ENCODE measurements around the gene EBF4.

EBF4 gene

GRCh38 chr20:2741881-2742280 lies 49.3 kb downstream of the EBF4 start:
- no peak for DNase-seq (ENCODE audit: low read depth in 1 of 2, low spot score in 1 of 2)

DNA sequence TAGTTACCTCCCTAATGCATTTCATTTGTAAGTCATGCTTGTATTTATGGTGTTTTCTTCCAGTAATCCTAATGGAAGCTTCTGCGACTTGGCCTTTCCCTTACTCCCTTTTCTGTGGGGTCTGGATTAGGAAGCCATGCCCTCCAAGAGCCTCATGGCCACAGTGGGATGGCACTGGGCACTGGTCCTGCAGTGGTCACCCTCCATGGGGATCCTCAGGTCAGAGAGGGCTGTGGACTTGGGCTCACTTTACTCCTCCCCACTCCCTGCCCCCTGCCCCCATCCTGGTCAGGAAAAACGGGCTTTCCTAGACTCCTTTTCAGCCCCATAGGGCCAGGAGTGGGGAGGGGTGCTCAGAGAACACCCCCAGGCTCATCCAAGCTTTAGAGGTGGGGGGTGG lies 49.9 kb downstream of the EBF4 start:
- no peak for DNase-seq (ENCODE audit: low read depth in 1 of 2, low spot score in 1 of 2)

GRCh38 chr20:2742934-2743559 lies 50.5 kb downstream of the EBF4 start:
- peak; percentile 53 for DNase-seq (ENCODE audit: low read depth in 1 of 2, low spot score in 1 of 2)

DNA sequence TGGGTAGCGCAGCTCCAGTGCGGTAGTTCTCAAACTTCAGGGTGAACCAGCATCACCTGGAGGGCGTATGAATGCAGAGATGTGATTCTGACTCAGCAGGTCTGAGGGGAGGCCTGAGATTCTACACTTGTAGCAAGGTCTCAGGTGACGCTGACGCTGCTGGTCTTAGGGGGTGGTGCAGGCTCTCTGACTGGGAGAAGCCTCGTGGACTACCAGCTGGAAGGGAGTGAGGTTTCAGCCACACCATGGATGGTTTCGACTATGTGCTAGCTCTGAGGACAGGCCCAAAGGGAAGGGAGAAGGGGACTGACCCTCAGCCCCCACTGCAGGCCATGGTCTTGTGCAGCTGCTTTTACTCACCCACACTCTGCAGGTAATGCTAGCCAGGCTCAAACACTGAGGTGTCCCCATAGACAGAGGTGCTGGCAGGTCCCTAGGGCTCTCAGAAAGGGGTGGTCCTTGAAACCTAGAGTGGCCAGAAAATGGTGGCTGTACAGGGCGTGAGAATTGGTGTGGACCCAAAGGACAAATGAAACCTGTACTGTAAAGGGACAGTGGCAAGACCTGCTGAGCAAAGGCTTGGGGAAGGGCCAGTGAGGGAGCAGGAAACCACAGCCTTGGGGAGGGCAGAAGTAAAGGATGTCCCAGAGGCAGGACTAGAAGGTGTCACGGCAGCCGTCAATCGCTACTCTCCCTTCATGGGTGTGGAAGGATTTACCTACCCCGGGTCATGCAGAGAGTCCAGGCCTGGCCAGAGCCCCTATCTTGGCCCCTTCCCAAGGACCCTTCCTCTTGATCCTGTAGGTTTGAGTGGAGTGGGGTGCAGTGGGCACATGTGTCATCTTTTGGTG lies 52.7 kb downstream of the EBF4 start:
- no peak for DNase-seq (ENCODE audit: low read depth in 1 of 2, low spot score in 1 of 2)

DNA sequence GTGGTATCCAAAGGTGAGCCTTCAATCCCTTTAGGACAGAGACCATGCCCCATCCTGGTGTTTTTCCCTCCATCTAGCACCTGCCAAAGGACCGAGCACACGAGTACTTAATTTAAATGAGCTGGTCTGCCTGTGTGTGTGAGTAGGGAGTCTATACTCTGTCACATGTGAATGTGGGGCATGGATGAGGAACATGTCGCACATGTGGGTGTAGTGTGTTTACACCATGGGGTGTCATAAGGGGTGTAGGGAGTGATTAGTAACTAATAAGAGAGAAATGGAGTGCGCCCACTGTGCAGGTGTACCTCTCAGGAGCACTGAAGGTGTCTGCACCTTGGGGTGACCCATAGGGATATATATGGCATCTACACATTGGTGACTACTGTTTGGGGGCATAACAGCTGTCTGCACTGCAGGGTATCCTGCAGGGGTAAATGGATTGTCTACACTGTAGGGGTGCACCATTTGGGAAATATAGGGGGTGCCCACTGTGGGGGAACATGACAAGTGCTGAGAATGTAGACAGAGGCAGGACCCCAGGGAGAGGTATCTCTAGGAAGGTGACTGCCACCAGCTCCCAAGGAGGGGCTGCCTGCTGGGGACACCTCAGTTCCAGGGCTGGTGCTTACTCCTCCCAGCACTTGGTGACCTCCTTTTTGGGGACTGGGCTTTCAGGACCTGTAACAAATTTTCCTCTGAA lies 53.5 kb downstream of the EBF4 start:
- DNase-seq (ENCODE audit: low read depth in 1 of 2, low spot score in 1 of 2): no peak

DNA sequence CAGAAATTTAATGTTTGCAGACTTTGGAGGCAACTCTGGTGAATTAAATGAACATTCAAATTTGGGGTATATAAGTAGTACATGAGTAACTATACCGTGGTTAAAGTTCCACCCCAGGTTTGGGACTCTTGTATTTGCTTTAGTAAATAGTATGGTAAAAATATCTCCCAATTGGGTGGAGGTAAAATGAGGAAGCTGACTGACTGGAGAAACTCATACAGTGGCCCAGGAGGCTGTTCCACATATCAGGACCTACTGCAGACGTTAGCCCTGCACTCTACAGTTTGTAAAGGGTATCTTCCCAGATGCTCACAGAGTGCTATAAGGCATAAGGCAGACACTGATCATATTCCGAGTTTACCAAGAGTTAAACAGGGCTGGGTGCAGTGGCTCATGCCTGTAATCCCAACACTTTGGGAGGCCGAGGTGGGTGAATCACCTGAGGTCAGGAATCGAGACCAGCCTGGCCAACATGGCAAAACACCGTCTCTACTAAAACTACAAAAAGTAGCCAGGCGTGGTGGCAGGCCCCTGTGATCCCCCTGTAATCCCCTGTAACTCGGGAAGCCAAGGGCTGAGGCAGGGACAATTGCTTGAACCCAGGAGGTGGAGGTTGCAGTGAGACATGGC lies 54.2 kb downstream of the EBF4 start:
- DNase-seq (ENCODE audit: low read depth in 1 of 2, low spot score in 1 of 2): no peak

GRCh38 chr20:2747676-2748235 lies 55.2 kb downstream of the EBF4 start:
- no peak for DNase-seq (ENCODE audit: low read depth in 1 of 2, low spot score in 1 of 2)

GRCh38 chr20:2748551-2749342 lies 56.2 kb downstream of the EBF4 start:
- no peak for DNase-seq (ENCODE audit: low read depth in 1 of 2, low spot score in 1 of 2)

DNA sequence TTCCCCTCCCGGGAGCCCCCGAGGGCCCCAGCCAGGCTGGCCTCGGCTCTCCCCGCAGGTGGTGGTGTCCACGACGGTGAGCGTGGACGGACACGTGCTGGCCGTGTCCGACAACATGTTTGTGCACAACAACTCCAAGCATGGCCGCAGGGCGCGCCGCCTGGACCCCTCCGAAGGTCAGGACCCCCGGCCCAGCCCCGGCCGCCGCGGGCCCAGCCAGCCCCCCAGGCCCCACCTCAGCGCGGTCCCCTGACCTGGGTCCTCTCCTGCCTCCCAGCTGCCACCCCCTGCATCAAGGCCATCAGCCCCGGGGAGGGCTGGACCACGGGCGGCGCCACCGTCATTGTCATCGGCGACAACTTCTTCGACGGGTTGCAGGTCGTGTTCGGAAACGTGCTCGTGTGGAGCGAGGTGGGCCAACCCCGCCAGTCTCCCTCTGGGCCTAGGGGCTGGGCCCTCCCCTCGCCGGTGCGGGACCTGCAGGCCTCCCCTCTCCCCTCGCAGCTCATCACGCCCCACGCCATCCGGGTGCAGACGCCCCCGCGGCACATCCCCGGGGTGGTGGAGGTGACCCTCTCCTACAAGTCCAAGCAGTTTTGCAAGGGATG lies 56.9 kb downstream of the EBF4 start:
- no peak for DNase-seq (ENCODE audit: low read depth in 1 of 2, low spot score in 1 of 2)

DNA sequence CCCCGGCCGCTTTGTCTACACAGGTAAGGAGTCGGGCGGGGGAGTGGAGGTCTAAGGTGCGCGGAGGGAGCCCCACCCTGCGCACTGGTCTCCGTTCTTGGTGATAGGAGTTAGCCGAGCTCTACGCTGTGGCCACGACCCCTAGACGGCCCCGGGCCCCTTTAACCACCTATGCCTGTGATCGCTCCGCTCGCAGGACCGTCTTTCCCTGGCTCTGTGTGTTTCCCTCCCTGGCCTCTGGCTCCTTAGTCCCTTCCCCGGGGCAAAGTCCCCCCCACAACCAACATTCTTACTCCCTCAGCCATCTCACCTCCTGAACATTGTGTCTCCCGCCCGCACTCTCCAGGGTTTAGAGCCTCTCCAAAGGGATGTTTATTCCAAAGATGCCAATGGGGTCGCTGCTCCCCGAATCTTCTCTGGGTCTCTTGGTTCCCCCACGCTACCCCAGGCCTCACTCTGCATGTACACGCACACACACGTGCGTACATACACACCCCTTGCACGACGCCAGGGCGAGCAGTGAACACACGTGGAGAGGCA lies 57.4 kb downstream of the EBF4 start:
- DNase-seq (ENCODE audit: low read depth in 1 of 2, low spot score in 1 of 2): no peak

DNA sequence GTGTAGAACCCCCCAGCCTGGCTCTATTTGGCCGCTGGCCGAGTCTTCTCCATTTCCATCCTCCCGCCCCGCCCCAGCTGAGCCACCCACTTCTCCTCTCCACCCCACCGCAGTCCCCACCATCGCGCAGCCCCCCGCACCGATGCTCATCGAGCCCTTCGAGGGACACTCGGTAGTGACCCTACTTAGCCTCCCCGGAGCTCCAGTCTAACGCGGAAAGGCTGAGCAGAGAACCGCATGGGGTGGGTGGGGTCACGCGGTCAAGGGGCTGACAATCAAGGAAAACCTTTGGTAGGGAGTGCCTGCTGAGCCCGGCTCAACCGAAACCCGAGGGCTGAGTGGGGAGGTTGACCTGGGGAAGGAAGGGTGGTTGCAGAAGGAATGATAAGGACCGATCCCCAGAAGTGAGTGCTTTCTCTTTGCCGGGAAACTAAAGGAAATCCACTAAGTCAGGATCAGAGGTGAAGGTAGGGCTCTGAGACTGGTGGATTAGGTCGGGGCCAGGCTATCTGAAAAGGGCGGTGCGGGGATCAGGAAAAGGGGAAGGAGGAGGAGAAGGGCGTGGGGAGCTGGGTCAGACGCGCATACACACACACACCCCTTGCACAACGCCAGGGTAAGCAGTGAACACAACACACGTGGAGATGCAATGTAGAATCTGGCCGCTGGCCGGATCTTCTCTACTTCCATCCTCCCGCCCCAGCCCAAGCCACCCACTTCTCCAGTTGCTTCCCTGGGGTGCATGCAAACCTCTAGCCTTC lies 58.1 kb downstream of the EBF4 start:
- DNase-seq (ENCODE audit: low read depth in 1 of 2, low spot score in 1 of 2): no peak

DNA sequence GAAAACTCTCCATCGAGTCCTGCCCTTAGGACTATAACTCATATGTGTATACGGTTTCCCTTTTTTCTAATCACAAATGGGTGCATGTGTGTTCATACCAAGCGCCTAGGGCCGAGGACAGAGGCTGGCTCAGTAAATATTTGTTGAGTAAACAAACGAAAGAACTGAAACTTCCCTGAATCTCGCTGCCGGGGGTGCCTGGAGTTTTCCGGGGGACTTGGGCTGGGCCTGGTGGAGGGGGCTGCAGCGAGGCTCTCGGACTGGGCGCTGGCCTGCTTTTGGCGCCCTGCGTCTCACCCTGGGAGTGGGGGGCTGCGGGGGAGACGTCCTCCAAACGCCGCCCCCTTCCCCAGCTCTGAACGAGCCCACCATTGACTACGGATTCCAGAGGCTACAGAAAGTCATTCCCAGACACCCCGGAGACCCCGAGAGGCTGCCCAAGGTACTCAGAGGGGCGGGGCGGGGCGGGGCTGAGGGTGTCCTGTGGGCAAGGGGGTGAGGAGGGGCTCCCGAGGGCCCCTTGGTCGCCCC lies 58.8 kb downstream of the EBF4 start:
- DNase-seq (ENCODE audit: low read depth in 1 of 2, low spot score in 1 of 2): no peak

GRCh38 chr20:2751878-2752566 lies 59.4 kb downstream of the EBF4 start:
- peak in 1 of 2 donors; percentile 48 for DNase-seq (ENCODE audit: low read depth in 1 of 2, low spot score in 1 of 2)

GRCh38 chr20:2752567-2753460 lies 60.2 kb downstream of the EBF4 start:
- peak in 1 of 2 donors; percentile 11 for DNase-seq (ENCODE audit: low read depth in 1 of 2, low spot score in 1 of 2)

GRCh38 chr20:2753461-2754040 lies 61.0 kb downstream of the EBF4 start:
- DNase-seq (ENCODE audit: low read depth in 1 of 2, low spot score in 1 of 2): no peak

GRCh38 chr20:2754424-2754823 lies 61.8 kb downstream of the EBF4 start:
- no peak for DNase-seq (ENCODE audit: low read depth in 1 of 2, low spot score in 1 of 2)

All from stimulated activated CD4-positive, alpha-beta T cell treated with anti-CD3 and anti-CD28 coated beads, Interleukin-15, amount 100 ng/mL, for 1 hour (primary cell).